Stimulated activated CD4-positive, alpha-beta T cell treated with anti-CD3 and anti-CD28 coated beads, Interleukin-2, amount 100 ng/mL, for 48 hours (primary cell): ENCODE data around the gene RGS12.
A peak's percentile ranks its signal among the peaks of the same experiment; 100 is the strongest.

Source experiments
- DNase-seq, 2 donors: peaks; one replicate each; pipeline ENCODE4 v3.0.0-alpha.2; 2020

RGS12 gene

GRCh38 chr4:3284734-3285557 lies 7.9 kb upstream of the RGS12 start:
- no peak for DNase-seq

GRCh38 chr4:3285558-3286334 lies 7.1 kb upstream of the RGS12 start:
- no peak for DNase-seq

- DNase-seq: no peak
These were observed 6.3 kb upstream of the RGS12 start for GRCh38 chr4:3286335-3287175.

DNA sequence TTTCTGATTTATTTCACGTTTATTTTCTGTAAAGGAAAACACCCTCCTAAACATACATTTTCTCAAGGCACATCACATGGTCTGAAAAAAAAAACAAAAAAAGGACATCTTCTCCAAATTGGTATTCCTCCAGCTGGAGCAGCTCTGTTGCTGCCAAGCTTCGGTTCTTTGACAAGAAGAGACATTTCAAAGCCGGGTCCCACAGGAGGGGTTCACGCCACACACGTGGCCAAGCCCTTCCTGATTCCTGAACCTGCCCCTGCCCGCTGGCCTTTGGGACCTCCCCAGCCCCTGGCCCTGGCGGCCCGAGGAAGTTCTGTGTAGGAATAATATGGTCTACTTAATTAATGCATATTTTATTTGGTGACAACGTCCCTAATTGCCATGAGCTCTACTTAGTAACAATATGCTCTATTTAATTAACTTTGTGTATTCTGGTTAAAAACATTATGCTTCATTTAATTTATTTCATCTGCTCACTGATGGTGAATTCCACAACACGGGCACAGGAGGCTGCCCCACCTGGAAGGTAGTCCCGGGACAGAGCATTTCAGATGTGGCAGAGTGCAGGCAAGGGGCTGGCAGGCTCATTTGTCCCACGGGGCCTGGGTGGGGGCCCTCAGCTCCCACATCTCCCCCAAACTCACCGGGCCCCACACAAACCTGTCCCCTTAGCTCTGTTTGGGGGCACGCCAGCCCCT lies 5.4 kb upstream of the RGS12 start:
- DNase-seq: no peak

DNA sequence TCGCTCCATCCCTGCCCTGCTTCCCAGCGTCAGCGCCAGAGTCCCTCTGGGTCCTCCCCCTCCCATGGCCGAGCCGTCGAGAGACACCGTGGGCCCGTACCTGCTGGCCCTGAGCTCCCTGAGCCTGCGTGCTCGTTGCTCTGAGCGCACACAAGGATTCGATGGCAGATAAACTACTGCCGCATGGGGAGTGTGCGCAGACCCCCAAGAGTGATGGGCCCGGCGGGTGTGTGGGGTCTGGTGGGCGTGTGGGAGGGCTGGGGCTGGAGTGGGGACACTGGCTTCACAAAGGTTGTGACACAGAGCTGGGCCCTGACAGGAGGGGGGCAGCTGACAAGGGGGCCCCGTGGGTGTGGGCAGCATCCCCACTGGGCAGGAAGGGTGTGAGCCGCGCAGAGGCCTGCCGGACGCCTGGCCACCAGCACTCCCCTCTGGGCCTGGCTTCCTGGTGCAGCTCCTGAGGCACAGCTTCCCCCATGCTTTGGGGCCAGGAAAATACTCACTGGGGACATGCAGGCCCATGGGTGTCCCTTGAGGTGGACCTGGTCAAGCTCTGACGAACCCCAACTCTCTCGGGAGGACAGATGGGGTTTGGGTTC lies 4.8 kb upstream of the RGS12 start:
- no peak for DNase-seq

DNA sequence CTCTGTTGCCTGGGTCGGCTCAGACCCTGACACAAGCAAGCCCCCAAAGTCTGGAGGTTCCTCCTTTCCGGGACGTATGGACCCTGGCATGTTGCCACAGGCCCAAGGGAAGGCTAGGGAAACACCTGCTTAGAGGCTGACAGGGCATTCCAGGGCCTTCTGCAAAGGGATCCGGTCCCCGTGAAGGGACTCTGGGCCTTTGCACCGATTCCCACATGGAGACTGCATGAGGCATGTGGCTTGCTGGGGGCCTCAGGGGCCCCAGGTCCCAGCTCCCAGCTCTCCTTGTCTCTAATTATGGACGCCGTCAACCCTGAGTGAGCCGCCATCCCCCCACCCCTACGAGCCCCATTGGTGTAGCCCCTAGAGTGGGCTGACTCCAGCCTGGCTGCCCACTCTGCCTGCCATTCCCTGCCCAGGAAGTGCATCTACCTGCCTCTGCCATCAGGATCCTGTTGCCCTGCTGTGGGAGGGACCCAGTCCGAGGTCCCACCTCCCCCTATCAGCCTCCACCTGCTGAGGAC lies 4.2 kb upstream of the RGS12 start:
- no peak for DNase-seq

- no peak for DNase-seq
These were observed 2.3 kb upstream of the RGS12 start for GRCh38 chr4:3290476-3290875.

DNA sequence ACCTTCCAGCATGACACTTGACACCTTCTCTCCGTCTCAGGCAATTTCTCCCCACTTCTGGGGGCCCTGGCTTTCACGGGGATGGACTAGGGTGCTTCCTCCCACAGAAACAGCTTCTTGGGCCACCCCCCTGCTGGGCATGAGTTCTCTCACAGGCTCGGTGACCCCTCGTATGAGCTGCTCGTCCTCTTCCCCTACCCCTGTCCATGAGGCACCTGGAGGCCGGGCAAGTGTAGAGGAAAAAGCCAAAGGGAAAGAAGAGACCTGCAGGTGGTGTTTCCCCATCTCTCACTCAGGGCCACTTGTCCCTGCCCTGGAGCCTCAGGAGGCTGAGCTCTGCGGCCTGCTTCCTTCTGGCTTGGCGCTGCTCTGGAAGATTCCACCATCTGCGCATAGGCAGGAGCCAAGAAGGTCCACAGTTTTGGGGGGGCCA lies 1.9 kb upstream of the RGS12 start:
- no peak for DNase-seq

DNA sequence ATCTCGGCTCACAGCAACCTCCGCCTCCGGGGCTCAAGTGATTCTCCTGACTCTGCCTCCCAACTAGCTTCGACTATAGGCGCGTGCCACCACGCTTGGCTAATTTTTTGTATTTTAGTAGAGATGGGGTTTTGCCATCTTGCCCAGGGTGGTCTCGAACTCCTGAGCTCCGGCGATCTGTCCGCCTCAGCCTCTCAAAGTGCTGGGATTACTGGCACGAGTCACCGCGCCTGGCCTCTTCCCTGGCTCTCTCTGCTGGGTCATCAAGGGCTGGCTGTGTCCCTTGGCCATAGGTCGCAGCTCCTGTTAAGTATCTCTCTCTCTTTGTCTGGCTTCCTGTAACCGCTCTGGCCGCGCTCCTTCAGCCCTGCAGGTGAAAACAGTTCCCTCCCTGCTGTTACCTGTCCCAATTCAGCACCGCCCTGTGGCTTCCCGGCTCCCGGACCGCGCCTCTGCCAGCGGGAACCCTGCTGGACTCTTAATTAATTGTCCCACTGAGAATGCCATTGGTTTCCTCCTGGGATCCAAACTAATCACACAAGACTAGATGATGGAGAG lies 1.3 kb upstream of the RGS12 start:
- DNase-seq: no peak

GRCh38 chr4:3291969-3292570 lies 751 bp upstream of the RGS12 start:
- peak in 1 of 2 donors; percentile 16 for DNase-seq

- no peak for DNase-seq
These were observed 875 bp downstream of the RGS12 start for GRCh38 chr4:3293401-3294391.

DNA sequence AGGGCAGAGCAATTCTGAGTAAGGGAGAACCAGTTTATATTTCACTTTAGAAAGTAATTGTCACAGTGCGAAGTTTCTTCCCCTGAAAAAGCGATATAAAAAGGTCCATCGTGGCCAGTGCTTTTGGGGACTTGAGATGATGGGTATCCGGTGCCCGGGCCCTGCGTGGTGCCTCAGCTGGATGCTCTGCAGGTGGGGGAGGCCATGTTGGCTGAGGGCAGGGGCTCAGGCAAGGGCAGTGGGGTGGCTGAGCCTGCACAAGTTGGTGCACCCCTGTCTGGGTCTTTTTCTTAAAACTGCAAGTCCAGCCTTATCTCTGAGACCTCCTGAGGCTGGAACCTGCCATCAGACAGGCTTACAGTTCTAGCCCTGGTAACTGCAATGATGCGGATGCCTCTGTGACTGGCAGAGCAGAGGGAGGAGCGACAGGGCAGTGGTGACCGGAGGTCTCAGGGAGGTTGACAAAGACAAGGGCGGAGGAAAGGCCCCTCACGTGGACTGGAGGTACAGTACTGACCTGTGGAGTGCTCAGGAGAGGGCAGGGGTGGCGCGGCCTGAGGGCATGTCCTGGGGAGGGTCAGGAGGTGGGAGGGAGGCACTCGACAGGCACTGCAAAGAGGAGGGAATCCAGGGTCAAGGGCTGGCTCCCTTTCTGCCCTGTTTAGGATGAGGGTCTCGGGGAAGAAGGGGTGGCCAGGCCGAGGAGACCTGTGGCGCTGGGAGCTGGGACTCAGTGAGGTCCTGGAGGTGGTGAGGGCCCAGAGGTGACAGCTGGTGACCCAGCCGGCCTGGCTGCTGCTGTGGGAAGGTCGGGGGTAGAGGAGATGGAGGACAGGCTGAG lies 1.8 kb downstream of the RGS12 start:
- no peak for DNase-seq

DNA sequence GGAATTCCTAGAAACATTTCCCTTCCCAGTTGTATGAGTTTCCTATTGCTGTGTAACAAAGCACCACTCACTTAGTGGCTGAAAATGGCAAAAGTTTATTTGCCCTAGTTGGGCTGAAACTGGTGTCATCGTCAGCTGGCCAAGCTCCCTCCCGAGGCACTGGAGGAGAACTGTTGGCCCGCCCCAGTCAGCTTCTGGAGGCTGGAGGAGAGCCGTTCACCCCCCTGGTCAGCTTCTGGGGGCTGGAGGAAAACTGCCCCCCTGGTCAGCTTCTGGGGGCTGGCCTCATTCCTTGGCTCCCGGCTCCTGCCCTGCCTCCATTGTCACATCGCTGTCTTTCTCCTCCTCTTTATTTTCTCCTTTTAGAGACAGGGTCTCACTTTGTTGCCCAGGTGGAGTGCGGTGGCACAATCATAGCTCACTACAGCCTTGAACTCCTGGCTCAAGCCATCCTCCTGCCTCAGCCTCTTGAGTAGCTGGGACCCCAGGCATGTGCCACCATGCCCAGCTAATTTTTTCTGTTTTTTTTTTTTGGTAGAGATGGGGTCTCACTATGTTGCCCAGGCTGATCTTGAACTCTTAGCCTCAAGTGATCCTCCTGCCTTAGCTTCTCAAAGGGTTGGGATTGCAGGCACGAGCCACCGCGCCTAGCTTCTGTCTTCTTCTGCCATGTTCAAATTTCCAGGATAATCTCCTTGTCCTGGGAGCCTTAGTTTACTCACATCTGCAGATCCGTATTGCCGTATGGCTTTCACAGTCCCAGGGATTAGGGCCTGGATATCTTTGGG lies 3.2 kb downstream of the RGS12 start:
- DNase-seq: no peak

GRCh38 chr4:3296651-3297050 lies 3.8 kb downstream of the RGS12 start:
- DNase-seq: no peak

DNA sequence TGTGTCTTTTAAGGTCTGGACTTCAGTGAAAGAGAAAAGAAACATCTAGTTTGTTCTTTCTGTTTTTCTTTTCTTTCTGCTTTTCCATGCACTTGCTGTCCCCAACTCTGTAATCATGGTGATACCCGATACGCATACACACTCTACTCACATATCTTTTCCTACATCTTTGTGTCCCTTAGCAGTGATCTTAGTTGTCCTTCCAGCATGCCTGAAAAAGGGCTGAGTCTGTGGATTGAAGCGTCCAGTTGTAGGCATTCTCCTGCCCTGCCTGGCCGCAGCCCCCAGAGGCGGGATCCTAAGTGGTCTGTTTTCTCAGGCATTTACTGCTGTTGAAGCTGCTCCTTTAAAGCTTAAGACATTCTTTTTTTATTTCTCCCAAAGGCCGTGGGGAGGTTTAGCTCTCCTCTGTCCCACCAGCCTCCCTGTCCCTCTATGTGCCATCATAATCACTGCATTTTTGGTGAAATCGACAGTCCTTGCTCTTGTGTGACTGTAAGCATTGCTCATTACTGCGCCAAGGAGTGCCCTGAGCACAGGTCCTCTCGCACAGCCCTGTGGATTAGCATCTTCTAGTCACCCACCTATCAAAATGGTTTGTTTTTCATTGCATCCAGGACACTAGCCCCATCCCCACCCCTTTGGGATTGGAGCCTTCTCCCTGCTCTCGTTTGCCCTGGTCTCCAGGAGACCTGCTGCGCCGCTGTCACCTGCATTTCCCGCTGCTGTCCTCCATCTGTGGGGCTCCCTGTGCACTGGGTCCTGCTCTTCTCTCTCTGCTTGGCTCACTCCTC lies 4.4 kb downstream of the RGS12 start:
- no peak for DNase-seq

- no peak for DNase-seq
These were observed 6.5 kb downstream of the RGS12 start for GRCh38 chr4:3299122-3299975.
